GM23248 (cell line): Measurements from ENCODE around the gene CERK.

Experiments used
- EZH2 ChIP-seq: fragments of 200-600 bp; sonication (generic); IDR thresholded peaks from 2 replicates; pipeline ENCODE4 v1.6.1; 2018; ENCODE audit warnings: antibody characterized with exemption, mild to moderate bottlenecking; ENCODE audit not compliant: insufficient read depth, poor library complexity, severe bottlenecking
- EZH2phosphoT487 ChIP-seq: fragments of 200-600 bp; sonication (generic); IDR thresholded peaks from 2 replicates; pipeline ENCODE4 v1.6.1; 2018; ENCODE audit warnings: antibody characterized with exemption, moderate library complexity, mild to moderate bottlenecking, low read depth; ENCODE audit not compliant: insufficient read depth

DNA sequence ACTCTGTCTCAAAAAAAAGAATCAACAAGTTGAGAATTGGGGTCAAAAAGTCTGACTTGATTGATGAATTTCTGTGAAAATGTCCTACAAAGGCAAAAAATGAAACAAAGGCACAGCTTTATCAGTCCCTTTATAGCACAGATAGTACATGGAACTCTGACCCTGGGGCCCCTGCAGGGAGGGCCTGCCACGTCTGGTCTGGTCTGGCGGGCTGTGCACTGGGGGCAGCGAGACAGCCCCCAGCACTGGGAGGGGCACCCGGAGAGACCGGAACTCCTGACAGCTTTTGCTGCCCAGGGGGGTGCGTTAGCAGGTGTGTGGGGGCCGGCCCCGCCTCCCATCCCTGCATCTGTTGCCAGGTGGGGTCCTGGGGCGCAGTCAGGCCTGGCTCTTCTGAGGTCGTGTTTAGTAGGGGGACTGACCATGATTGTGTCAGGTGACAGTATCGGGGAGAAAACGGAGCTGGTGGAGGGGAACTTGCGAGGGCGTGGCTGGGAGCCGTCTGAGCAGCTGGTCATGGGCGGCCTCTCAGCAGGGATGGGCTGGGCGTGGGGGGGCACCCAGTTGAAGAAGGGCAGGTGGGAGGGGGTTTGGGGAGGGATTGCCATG lies 66.1 kb downstream of the CERK start:
- TF ChIP-seq EZH2 (no peak), EZH2phosphoT487 (no peak)
